HG02588 (cell line): Measurements from ENCODE around the gene DCLK1.

Experiments
- ATAC-seq: cut with Tn5 transposase; IDR thresholded peaks from one replicate; pipeline ENCODE4 v1.9.1; 2021; ENCODE audit warnings: mild to moderate bottlenecking, moderate library complexity; ENCODE audit not compliant: unreplicated experiment

The DCLK1 gene

GRCh38 chr13:36131222-36131930 is at the start of gene DCLK1:
Gene DCLK1 (minus strand): TSS chr13:36131382.
- ATAC-seq, result no peak

- no peak for ATAC-seq
Measured at GRCh38 chr13:36175621-36176020, 44.4 kb upstream of the DCLK1 start.

GRCh38 chr13:36174923-36175322 is 43.7 kb upstream of the DCLK1 start:
- ATAC-seq, result no peak

GRCh38 chr13:36173571-36174322 is 42.6 kb upstream of the DCLK1 start:
- ATAC-seq, result no peak

- no peak for ATAC-seq
Measured at GRCh38 chr13:36166046-36166445, 34.9 kb upstream of the DCLK1 start.

- ATAC-seq, result no peak
Measured at GRCh38 chr13:36163809-36164308, 32.7 kb upstream of the DCLK1 start.

- ATAC-seq, result no peak
Measured at GRCh38 chr13:36163286-36163685, 32.1 kb upstream of the DCLK1 start.

GRCh38 chr13:36160297-36160696 is 29.1 kb upstream of the DCLK1 start:
- ATAC-seq, result no peak

GRCh38 chr13:36158611-36159010 is 27.4 kb upstream of the DCLK1 start:
- ATAC-seq, result no peak

GRCh38 chr13:36157480-36157879 is 26.3 kb upstream of the DCLK1 start:
- ATAC-seq, result no peak

GRCh38 chr13:36154567-36155291 is 23.5 kb upstream of the DCLK1 start:
- no peak for ATAC-seq

- ATAC-seq, result no peak
Measured at GRCh38 chr13:36151591-36151990, 20.4 kb upstream of the DCLK1 start.

GRCh38 chr13:36148446-36148845 is 17.3 kb upstream of the DCLK1 start:
- ATAC-seq, result no peak

- ATAC-seq, result no peak
Measured at GRCh38 chr13:36147330-36147729, 16.1 kb upstream of the DCLK1 start.

- ATAC-seq, result no peak
Measured at GRCh38 chr13:36146511-36147269, 15.5 kb upstream of the DCLK1 start.

- ATAC-seq, result no peak
Measured at GRCh38 chr13:36143738-36144137, 12.6 kb upstream of the DCLK1 start.

- no peak for ATAC-seq
Measured at GRCh38 chr13:36142735-36143134, 11.6 kb upstream of the DCLK1 start.

- no peak for ATAC-seq
Measured at GRCh38 chr13:36135876-36136275, 4.7 kb upstream of the DCLK1 start.

GRCh38 chr13:36134632-36135031 is 3.5 kb upstream of the DCLK1 start:
- ATAC-seq, result no peak

GRCh38 chr13:36133950-36134626 is 2.9 kb upstream of the DCLK1 start:
- no peak for ATAC-seq
